ENCODE results near the gene NOD1.

GRCh38 chr7:30466266-30466665, 12.3 kb downstream of the NOD1 start:
- TF ChIP-seq EZH2 (IDR thresholded peaks at IDR 0.05; ENCODE audit: borderline replicate concordance, low read depth, low read length, severe bottlenecking) (no peak), CTCF (IDR thresholded peaks at IDR 0.05; ENCODE audit: borderline replicate concordance, extremely low read depth, low read length, poor library complexity, severe bottlenecking) (no peak)
